ENCODE data around the gene MBOAT1.

GRCh38 chr6:20058121-20058905, 154.0 kb downstream of the MBOAT1 start:
- TF ChIP-seq MAX (IDR thresholded peaks at IDR 0.05): no peak
- TF ChIP-seq CTCF (IDR thresholded peaks at IDR 0.05): no peak
- no peak for TF ChIP-seq MYC (IDR thresholded peaks at IDR 0.05; ENCODE audit: borderline replicate concordance, low read length)
- no peak for TF ChIP-seq KDM1A (IDR thresholded peaks at IDR 0.05; ENCODE audit: low read depth)
- TF ChIP-seq TP53 (CRISPR knock-in tag; IDR thresholded peaks at IDR 0.05): no peak
- no peak for TF ChIP-seq POLR2AphosphoS2 (conservative IDR thresholded peaks at IDR 0.05; ENCODE audit: low read length)
- TF ChIP-seq PBX3 (IDR thresholded peaks at IDR 0.05): no peak
- no peak for TF ChIP-seq RFX5 (IDR thresholded peaks at IDR 0.05)
- TF ChIP-seq NR3C1 (IDR thresholded peaks at IDR 0.05): no peak

Measured in A549 (cell line).